CD4-positive, alpha-beta memory T cell (primary cell): Measurements from ENCODE around the gene HOXD13. TPM values are rescaled to one million over a fixed set of nuclear protein-coding genes. Genes with fewer than 3 reads are reported as not detected.

Experiments used
- CTCF ChIA-PET: fragments of 350-600 bp; sonication (Branson Sonifier 250); formaldehyde crosslinking; loops from one replicate; lab custom pipeline; 2021; ENCODE audit warnings: inconsistent platforms; ENCODE audit not compliant: partially characterized antibody; lab: Charles Lee
- POLR2A ChIA-PET: fragments of 350-600 bp; sonication (Branson Sonifier 250); formaldehyde crosslinking; loops from one replicate; lab custom pipeline; 2021; ENCODE audit not compliant: partially characterized antibody; lab: Charles Lee
- DNase-seq, 5 donors: peaks; one replicate each; pipeline versions ENCODE4 v3.0.0 to v3.0.0-alpha.2; 2020 to 2022; ENCODE audit warnings: mixed read lengths in 1 of 5
- H3K27ac ChIP-seq: one replicate; pipeline ENCODE4 v1.7.0; 2013; ENCODE audit warnings: low read depth, low read length
- H3K27me3 ChIP-seq: 2 replicates; pipeline ENCODE4 v1.7.0; 2013; ENCODE audit warnings: mild to moderate bottlenecking, low read length, moderate library complexity; ENCODE audit not compliant: insufficient read depth
- H3K36me3 ChIP-seq: 2 replicates; pipeline ENCODE4 v1.7.0; 2013; ENCODE audit warnings: mild to moderate bottlenecking, low read length, moderate library complexity; ENCODE audit not compliant: insufficient read depth
- H3K4me1 ChIP-seq: 2 replicates; pipeline ENCODE4 v1.7.0; 2013; ENCODE audit warnings: mild to moderate bottlenecking, low read length, moderate library complexity; ENCODE audit not compliant: insufficient read depth
- H3K4me3 ChIP-seq, 2 donors: one replicate each; pipeline ENCODE4 v1.7.0; 2013; ENCODE audit warnings: low read length in 2 of 2, mild to moderate bottlenecking in 1 of 2
- H3K9me3 ChIP-seq, 2 donors: one replicate each; pipeline ENCODE4 v1.7.0; 2013; ENCODE audit warnings: low read length in 2 of 2, control low read depth in 1 of 2; ENCODE audit not compliant: control insufficient read depth in 1 of 2
- H3K27ac Mint-ChIP-seq, 7 donors: one replicate each; pipeline ENCODE4 v1.8.0; 2020 to 2021; ENCODE audit warnings: mixed read lengths in 7 of 7, mild to moderate bottlenecking in 6 of 7, inconsistent platforms in 3 of 7, moderate library complexity in 3 of 7
- H3K27me3 Mint-ChIP-seq, 2 donors: one replicate each; pipeline ENCODE4 v1.8.0; 2020 to 2021; ENCODE audit warnings: mixed read lengths in 2 of 2
- H3K36me3 Mint-ChIP-seq, 2 donors: one replicate each; pipeline ENCODE4 v1.8.0; 2020 to 2021; ENCODE audit warnings: mixed read lengths in 2 of 2, inconsistent platforms in 1 of 2, mild to moderate bottlenecking in 1 of 2
- H3K4me1 Mint-ChIP-seq, 4 donors: one replicate each; pipeline ENCODE4 v1.8.0; 2020 to 2021; ENCODE audit warnings: mixed read lengths in 4 of 4, mild to moderate bottlenecking in 1 of 4
- H3K4me3 Mint-ChIP-seq, 8 donors: one replicate each; pipeline ENCODE4 v1.8.0; 2020 to 2021; ENCODE audit warnings: mixed read lengths in 8 of 8, mild to moderate bottlenecking in 7 of 8, moderate library complexity in 6 of 8, inconsistent platforms in 3 of 8
- H3K9me3 Mint-ChIP-seq, 8 donors: one replicate each; pipeline ENCODE4 v1.8.0; 2020 to 2021; ENCODE audit warnings: mixed read lengths in 8 of 8, mild to moderate bottlenecking in 5 of 8, inconsistent platforms in 3 of 8, moderate library complexity in 1 of 8
- intact Hi-C: fragments of 100-400 bp; cut with micrococcal nuclease; formaldehyde crosslinking; loops from one replicate; pipeline ENCODE4 v1.15.1; 2023
- polyA plus RNA-seq, 2 donors: library from polyadenylated mRNA; unstranded; fragments of 300-500 nt; fragmentation: Illumina TruSeq; gene quantifications; one replicate each; pipeline ENCODE4 v1.2.3, GENCODE V29; 2021
- total RNA-seq, 2 experiments: library from RNA; stranded (reverse); gene quantifications; one replicate each; pipeline ENCODE4 v1.2.3, GENCODE V29; 2021

Gene HOXD13
- total and polyA plus RNA-seq, 4 experiments from 2014 or later: not detected

- H3K36me3 ChIP-seq: no peaks in the 10 kb centered on the region
- Mint-ChIP-seq H3K9me3 (peaks cover 2 to 25% (median 9%) of the 10 kb centered on the region in 8 donors), H3K4me3 (peak within 1 kb of the TSS; percentile 33 to 81 (median 64)), H3K27ac (peak within 1 kb of the TSS in 2 of 7 donors; percentile 75 to 89), H3K4me1 (peaks cover 2 to 32% (median 14%) of the 10 kb centered on the region in 4 donors), H3K27me3 (peaks cover 69 to 71% of the 10 kb centered on the region in 2 donors), H3K36me3 (peaks cover 0 to 6% of the 10 kb centered on the region in 2 donors)
- H3K9me3 ChIP-seq: no peaks in the 10 kb centered on the region
- POLR2A ChIA-PET: no interaction called here
- no peak within 1 kb of the TSS for H3K27ac ChIP-seq
- H3K4me1 ChIP-seq: peaks cover 19% of the 10 kb centered on the region
- H3K4me3 ChIP-seq: no peak within 1 kb of the TSS
- DNase-seq: no peak
- H3K27me3 ChIP-seq: peaks cover 82% of the 10 kb centered on the region
- intact Hi-C loops: no loop called here
- CTCF ChIA-PET: interaction anchor here (0.7 kb wide), 1 partner anchor 431 kb away, joined by 3 read pairs; no protein-coding TSS in a partner anchor
Observed at GRCh38 chr2:176122683-176123410, 30.3 kb downstream of the HOXD13 start, which contains the start of gene HOXD9. Gene HOXD9, plus strand, starts transcription at chr2:176122719. Its CDS starts 50 bp downstream, at chr2:176122769.

DNA sequence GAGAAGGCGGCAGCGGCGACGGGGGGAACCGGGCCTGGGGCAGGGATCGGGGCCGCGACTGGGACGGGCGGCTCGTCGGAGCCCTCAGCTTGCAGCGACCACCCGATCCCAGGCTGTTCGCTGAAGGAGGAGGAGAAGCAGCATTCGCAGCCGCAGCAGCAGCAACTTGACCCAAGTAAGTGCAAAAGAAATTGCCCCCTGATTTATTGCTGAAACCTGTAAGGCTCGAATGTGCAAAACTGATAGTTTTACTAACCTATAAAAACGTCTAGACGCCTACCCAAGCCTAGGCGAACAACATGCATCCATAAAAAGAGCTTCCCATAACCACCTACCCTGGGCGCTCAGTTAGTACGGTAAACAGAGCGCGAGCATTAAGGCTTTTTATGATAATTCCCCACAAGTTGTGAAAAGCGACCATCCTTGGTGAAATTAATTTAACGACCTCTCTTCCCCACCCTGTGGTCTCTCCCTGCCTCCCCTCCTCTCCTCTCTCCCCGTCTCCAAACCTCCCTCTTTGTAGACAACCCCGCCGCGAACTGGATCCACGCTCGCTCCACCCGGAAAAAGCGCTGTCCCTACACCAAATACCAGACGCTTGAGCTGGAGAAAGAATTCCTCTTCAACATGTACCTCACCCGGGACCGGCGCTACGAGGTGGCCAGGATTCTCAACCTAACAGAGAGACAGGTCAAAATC is 31.0 kb downstream of the HOXD13 start:
- peaks cover 23% of the 10 kb centered on the region for H3K4me1 ChIP-seq
- Mint-ChIP-seq H3K36me3 (peaks cover 0 to 7% of the 10 kb centered on the region in 2 donors), H3K4me1 (peaks cover 4 to 39% (median 20%) of the 10 kb centered on the region in 4 donors), H3K9me3 (peaks cover 0 to 32% (median 7%) of the 10 kb centered on the region in 8 donors), H3K27me3 (peaks cover 69 to 71% of the 10 kb centered on the region in 2 donors), H3K27ac (peak overlapping the region in 4 of 7 donors; percentile 3 to 89 (median 63)), H3K4me3 (peak overlapping the region in 7 of 8 donors; percentile 23 to 75 (median 44))
- H3K36me3 ChIP-seq: no peaks in the 10 kb centered on the region
- H3K4me3 ChIP-seq: no peak overlapping the region
- H3K27ac ChIP-seq: no peak overlapping the region
- ChIA-PET CTCF (interaction anchor here (1.9 kb wide), 1 partner anchor 332 kb away, joined by 5 read pairs; no protein-coding TSS in a partner anchor), POLR2A (no interaction called here)
- DNase-seq: no peak
- H3K9me3 ChIP-seq: no peaks in the 10 kb centered on the region
- H3K27me3 ChIP-seq: peaks cover 82% of the 10 kb centered on the region
- intact Hi-C loops: no loop called here

DNA sequence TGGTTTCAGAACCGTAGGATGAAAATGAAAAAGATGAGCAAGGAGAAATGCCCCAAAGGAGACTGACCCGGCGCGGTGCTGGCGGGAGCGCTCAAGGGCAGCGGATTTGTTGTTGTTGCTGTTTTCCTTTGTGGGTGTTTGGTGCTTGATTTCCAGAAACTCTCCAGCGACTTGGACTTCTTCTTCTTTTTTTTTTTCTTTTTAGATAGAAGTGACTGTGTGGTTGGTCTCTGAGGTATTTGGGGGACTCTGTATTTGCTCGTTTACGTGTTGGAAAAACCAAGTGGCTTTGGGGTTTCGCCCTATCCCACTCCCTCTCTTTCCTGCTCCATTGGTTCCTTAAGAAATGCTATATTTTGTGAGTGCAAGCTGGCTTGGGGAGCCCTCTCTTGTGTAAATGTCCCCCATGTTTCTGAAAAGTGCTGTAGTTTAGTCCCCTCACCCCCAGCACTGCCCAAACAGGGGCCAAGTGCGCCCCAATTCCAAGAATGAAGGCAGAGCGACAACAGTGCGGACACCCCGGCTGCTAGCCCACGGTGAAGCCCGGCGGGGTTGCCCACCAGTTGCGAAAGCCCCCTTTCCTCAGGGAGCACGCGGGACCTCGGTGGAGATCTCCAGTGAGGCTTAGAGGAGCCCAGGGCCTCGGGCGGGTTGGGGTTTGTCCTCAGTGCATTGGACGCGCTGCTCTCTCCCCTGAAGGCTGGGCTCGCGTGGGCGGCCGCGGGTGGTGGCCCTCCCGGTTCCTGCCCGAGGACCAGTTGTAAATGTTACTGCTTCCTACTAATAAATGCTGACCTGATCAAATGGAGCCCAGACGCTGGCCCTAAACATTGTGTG is 31.8 kb downstream of the HOXD13 start:
- CTCF ChIA-PET: interaction anchor here (1.0 to 1.9 kb wide), 2 partner anchors 327 to 331 kb away, joined by 3 to 5 read pairs; no protein-coding TSS in a partner anchor
- peak overlapping the region in 4 of 7 donors; percentile 35 to 89 (median 59) for H3K27ac Mint-ChIP-seq

DNA sequence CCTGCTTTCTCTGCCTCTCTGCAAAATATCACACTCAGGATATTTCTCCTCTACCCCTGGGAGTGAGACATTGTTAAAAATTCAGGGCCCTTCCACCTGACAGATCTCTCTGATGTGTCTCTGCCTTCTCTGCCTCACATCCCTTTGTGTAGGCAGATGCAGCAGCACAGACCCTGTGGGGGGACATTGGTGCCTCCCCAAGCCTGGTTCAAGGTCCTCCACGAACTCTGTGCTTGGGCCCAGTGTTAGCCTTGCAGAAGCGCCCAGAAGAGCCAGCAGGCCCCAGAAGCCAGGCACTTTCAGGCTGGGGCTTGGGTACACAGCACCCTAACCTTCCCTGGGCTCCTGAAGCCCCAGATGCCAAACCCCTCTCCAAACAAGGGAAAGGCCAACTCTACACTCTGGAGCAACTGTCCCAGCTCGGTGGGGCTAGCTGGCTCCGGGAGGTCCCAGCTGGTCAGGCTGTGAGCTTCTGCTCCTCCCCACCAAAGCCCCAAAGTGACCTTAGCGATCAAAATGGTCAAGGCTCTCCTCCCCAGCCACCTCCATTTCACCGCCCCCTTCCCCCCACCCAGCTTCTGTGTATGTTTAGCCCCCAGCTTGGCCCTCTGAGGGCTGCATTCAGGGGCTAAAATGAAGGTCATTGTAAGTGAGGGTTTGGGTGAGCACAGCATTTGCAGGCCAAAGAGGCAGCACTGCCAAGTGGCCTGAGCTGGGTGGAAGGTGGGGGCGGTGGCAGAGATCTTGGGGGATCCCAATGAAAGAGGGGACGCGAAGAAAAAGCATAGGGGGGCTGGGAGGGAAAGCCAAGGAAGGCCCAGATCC is 32.6 kb downstream of the HOXD13 start:
- CTCF ChIA-PET: interaction anchor here (0.8 to 4.3 kb wide), 7 partner anchors 15 to 1036 kb away, joined by 3 to 72 read pairs (median 5); no protein-coding TSS in a partner anchor
- Mint-ChIP-seq H3K27me3 (peaks cover 61 to 63% of the 10 kb centered on the region in 2 donors), H3K4me3 (peak overlapping the region in 2 of 8 donors; percentile 11 to 44), H3K4me1 (peaks cover 4 to 38% (median 22%) of the 10 kb centered on the region in 4 donors), H3K27ac (peak overlapping the region in 3 of 7 donors; percentile 19 to 89 (median 31)), H3K36me3 (peaks cover 0 to 5% of the 10 kb centered on the region in 2 donors), H3K9me3 (peaks cover 0 to 34% (median 2%) of the 10 kb centered on the region in 8 donors)
- Histone ChIP-seq H3K4me3 (no peak overlapping the region), H3K27me3 (peaks cover 82% of the 10 kb centered on the region), H3K9me3 (no peaks in the 10 kb centered on the region), H3K27ac (no peak overlapping the region), H3K4me1 (peaks cover 27% of the 10 kb centered on the region), H3K36me3 (no peaks in the 10 kb centered on the region)
- no peak for DNase-seq
- POLR2A ChIA-PET: interaction anchor here (2.2 kb wide), 1 partner anchor 330 kb away, joined by 12 read pairs; no protein-coding TSS in a partner anchor
- intact Hi-C loops: loop anchor here (5.0 kb wide), 1 partner anchor 1037 kb away; no protein-coding TSS in a partner anchor

More for the DNA sequence above, 31.8 kb downstream of the HOXD13 start:
- intact Hi-C loops: no loop called here
- DNase-seq: no peak
- H3K27ac ChIP-seq: no peak overlapping the region
- Mint-ChIP-seq H3K36me3 (peaks cover 0 to 5% of the 10 kb centered on the region in 2 donors), H3K4me1 (peaks cover 4 to 42% (median 22%) of the 10 kb centered on the region in 4 donors), H3K9me3 (peaks cover 0 to 34% (median 2%) of the 10 kb centered on the region in 8 donors), H3K27me3 (peaks cover 68% of the 10 kb centered on the region in 2 donors), H3K4me3 (peak overlapping the region in 7 of 8 donors; percentile 23 to 75 (median 44))
- peaks cover 25% of the 10 kb centered on the region for H3K4me1 ChIP-seq
- peaks cover 88% of the 10 kb centered on the region for H3K27me3 ChIP-seq
- H3K9me3 ChIP-seq: no peaks in the 10 kb centered on the region
- H3K4me3 ChIP-seq: no peak overlapping the region
- POLR2A ChIA-PET: no interaction called here
- no peaks in the 10 kb centered on the region for H3K36me3 ChIP-seq

- H3K4me1 Mint-ChIP-seq: peaks cover 4 to 38% (median 24%) of the 10 kb centered on the region in 4 donors
- Histone ChIP-seq H3K4me3 (no peak overlapping the region), H3K4me1 (peaks cover 30% of the 10 kb centered on the region), H3K9me3 (no peaks in the 10 kb centered on the region), H3K27me3 (peaks cover 80% of the 10 kb centered on the region), H3K36me3 (no peaks in the 10 kb centered on the region), H3K27ac (no peak overlapping the region)
- H3K4me3 Mint-ChIP-seq: peak overlapping the region in 1 of 8 donors; percentile 44
- H3K27ac Mint-ChIP-seq: peak overlapping the region in 2 of 7 donors; percentile 19 to 89
- H3K9me3 Mint-ChIP-seq: peaks cover 0 to 35% (median 2%) of the 10 kb centered on the region in 8 donors
- POLR2A ChIA-PET: interaction anchor here (2.2 kb wide), 1 partner anchor 329 kb away, joined by 12 read pairs; no protein-coding TSS in a partner anchor
- intact Hi-C loops: loop anchor here (2.0 to 5.0 kb wide), 2 partner anchors 1037 to 1291 kb away; no protein-coding TSS in a partner anchor
- peaks cover 57 to 59% of the 10 kb centered on the region in 2 donors for H3K27me3 Mint-ChIP-seq
- CTCF ChIA-PET: interaction anchor here (0.8 to 4.3 kb wide), 6 partner anchors 15 to 1035 kb away, joined by 3 to 72 read pairs (median 6); no protein-coding TSS in a partner anchor
- no peak for DNase-seq
- peaks cover 0 to 5% of the 10 kb centered on the region in 2 donors for H3K36me3 Mint-ChIP-seq
Observed at GRCh38 chr2:176125772-176126054, 33.2 kb downstream of the HOXD13 start.
